NCI-H82 treated with DMSO at 0.1 percent for 48 hours (cell line): ENCODE measurements around the gene RNASE13.
A peak's percentile ranks its signal among the peaks of the same experiment; 100 is the strongest.
"Not testable (repeated sequence)": the region's sequence is repeated elsewhere in the genome, so short reads cannot be mapped to it uniquely, and the experiment has no call there.

Source experiments
- DNase-seq: peaks from one replicate; lab custom pipeline; 2025; ENCODE audit not compliant: unreplicated experiment; lab: John Stamatoyannopoulos, UW

RNASE13 gene

GRCh38 chr14:20996521-20996920 lies 38.1 kb downstream of the RNASE13 start:
- no peak for DNase-seq

GRCh38 chr14:20989787-20990600 lies 44.6 kb downstream of the RNASE13 start, which contains the start of gene METTL17:
Gene METTL17 (plus strand): TSS chr14:20989980. CDS start chr14:20990003, 23 bp downstream.
- DNase-seq = peak; percentile 86

GRCh38 chr14:20989471-20989786 lies 45.2 kb downstream of the RNASE13 start:
- no peak for DNase-seq

- DNase-seq = no peak
Measured at GRCh38 chr14:20988717-20989470, 45.7 kb downstream of the RNASE13 start.

- DNase-seq = peak; percentile 21
Measured at GRCh38 chr14:20986811-20987210, 47.8 kb downstream of the RNASE13 start.

- not testable (repeated sequence) for DNase-seq
Measured at GRCh38 chr14:20985650-20986049, 49.0 kb downstream of the RNASE13 start.
